ENCODE measurements around the gene NSUN5.
"Not testable (repeated sequence)": the region's sequence is repeated elsewhere in the genome, so short reads cannot be mapped to it uniquely, and the experiment has no call there.

GRCh38 chr7:73319541-73319940 lies 10.9 kb upstream of the NSUN5 start:
- not testable (repeated sequence) for TF ChIP-seq EZH2 (IDR thresholded peaks at IDR 0.05; ENCODE audit: low read depth, unreplicated experiment); CTCF (conservative IDR thresholded peaks at IDR 0.05; ENCODE audit: low read depth in 2 of 2); REST (IDR thresholded peaks at IDR 0.05; ENCODE audit: unreplicated experiment); POLR2AphosphoS5 (IDR thresholded peaks at IDR 0.05; ENCODE audit: low read depth); EZH2phosphoT487 (IDR thresholded peaks at IDR 0.05; ENCODE audit: unreplicated experiment); STAT1 (IDR thresholded peaks at IDR 0.05; ENCODE audit: unreplicated experiment); ZNF114 (CRISPR knock-in tag; IDR thresholded peaks at IDR 0.05); CREB1 (CRISPR knock-in tag; IDR thresholded peaks at IDR 0.05; ENCODE audit: low read depth); NANOG (IDR thresholded peaks at IDR 0.05; ENCODE audit: borderline replicate concordance); ZNF331 (CRISPR knock-in tag; IDR thresholded peaks at IDR 0.05; ENCODE audit: low read depth)

Measured in GM23338 (cell line).